Neuron (in vitro differentiated cells): ENCODE data around the gene SNX15.

Experiments used
- H2AFZ ChIP-seq: one replicate; pipeline ENCODE4 v1.6.1; 2013; ENCODE audit warnings: low read depth, mild to moderate bottlenecking, inconsistent platforms, low read length, moderate library complexity
- H3K27me3 ChIP-seq: one replicate; pipeline ENCODE4 v1.6.1; 2013; ENCODE audit warnings: low read length; ENCODE audit not compliant: insufficient read depth
- H3K36me3 ChIP-seq: one replicate; pipeline ENCODE4 v1.6.1; 2013; ENCODE audit warnings: low read length; ENCODE audit not compliant: insufficient read depth
- H3K4me1 ChIP-seq: one replicate; pipeline ENCODE4 v1.6.1; 2013; ENCODE audit warnings: low read length; ENCODE audit not compliant: insufficient read depth
- H3K4me3 ChIP-seq: 2 replicates; pipeline ENCODE4 v1.5.1; 2013; ENCODE audit warnings: mild to moderate bottlenecking, low read length, moderate library complexity
- H3K9me3 ChIP-seq: one replicate; pipeline ENCODE4 v1.6.1; 2013; ENCODE audit warnings: low read length

Gene SNX15

DNA sequence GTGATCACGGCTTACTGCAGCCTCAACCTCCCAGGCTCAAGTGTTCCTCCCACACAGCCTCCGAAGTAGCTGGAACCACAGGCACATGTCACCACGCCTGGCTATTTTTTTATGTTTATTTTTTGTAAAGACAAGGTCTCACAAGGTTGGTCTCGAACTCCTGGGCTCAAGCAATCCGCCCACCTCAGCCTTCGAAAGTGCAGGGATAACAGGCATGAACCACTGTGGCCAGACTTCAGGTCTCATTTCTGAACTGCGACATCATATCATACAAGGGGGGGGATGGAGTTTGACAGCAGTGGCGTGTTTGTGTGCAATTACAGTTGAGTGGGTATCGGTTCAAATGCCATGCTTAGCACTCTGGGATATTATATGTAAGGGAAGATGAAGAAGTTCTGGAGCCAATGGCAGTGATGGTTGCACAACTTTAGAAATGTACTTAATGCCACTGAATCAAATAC is 24.2 kb downstream of the SNX15 start:
- no peaks in the 10 kb centered on the region for H3K4me1 ChIP-seq
- no peaks in the 10 kb centered on the region for H3K9me3 ChIP-seq
- no peaks in the 10 kb centered on the region for H3K36me3 ChIP-seq
- peaks cover 9% of the 10 kb centered on the region for H3K27me3 ChIP-seq
- no peak overlapping the region for H3K4me3 ChIP-seq
- no peak overlapping the region for H2AFZ ChIP-seq

- Histone ChIP-seq H2AFZ (no peak overlapping the region), H3K36me3 (no peaks in the 10 kb centered on the region), H3K9me3 (no peaks in the 10 kb centered on the region), H3K4me3 (no peak overlapping the region), H3K27me3 (peaks cover 9% of the 10 kb centered on the region), H3K4me1 (no peaks in the 10 kb centered on the region)
These were observed 26.7 kb downstream of the SNX15 start for GRCh38 chr11:65053827-65054508.

- no peaks in the 10 kb centered on the region for H3K4me1 ChIP-seq
- H2AFZ ChIP-seq: no peak overlapping the region
- peaks cover 9% of the 10 kb centered on the region for H3K27me3 ChIP-seq
- H3K4me3 ChIP-seq: no peak overlapping the region
- H3K36me3 ChIP-seq: no peaks in the 10 kb centered on the region
- H3K9me3 ChIP-seq: no peaks in the 10 kb centered on the region
These were observed 28.3 kb downstream of the SNX15 start for GRCh38 chr11:65055538-65055937.

GRCh38 chr11:65056999-65057398 is 29.8 kb downstream of the SNX15 start:
- Histone ChIP-seq H3K4me1 (no peaks in the 10 kb centered on the region), H3K9me3 (no peaks in the 10 kb centered on the region), H3K4me3 (no peak overlapping the region), H3K36me3 (no peaks in the 10 kb centered on the region), H2AFZ (no peak overlapping the region), H3K27me3 (peaks cover 9% of the 10 kb centered on the region)

GRCh38 chr11:65057526-65057925 is 30.3 kb downstream of the SNX15 start:
- Histone ChIP-seq H2AFZ (no peak overlapping the region), H3K36me3 (no peaks in the 10 kb centered on the region), H3K4me1 (no peaks in the 10 kb centered on the region), H3K9me3 (no peaks in the 10 kb centered on the region), H3K27me3 (peaks cover 8% of the 10 kb centered on the region), H3K4me3 (no peak overlapping the region)

DNA sequence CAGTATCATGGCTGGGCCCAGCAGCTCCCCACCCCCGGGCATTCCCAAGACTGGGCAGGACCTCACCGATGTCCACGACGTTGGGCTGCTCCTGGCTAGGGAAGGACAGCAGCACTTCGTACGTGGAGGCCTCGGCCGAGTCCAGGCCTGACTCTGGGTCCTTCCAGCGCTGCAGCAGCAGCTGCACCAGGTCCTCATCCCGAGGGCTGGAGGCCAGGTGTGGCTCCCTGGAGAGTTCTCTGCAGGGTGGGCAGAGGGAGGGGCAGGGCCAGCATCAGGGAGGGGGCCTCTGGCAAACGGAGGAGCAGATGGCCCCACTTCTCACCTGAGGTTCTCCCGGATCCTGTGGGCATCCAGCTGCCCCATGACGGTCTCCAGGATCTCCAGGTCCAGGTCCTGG is 30.8 kb downstream of the SNX15 start:
- no peaks in the 10 kb centered on the region for H3K36me3 ChIP-seq
- H3K4me3 ChIP-seq: no peak overlapping the region
- peaks cover 6% of the 10 kb centered on the region for H3K27me3 ChIP-seq
- H3K9me3 ChIP-seq: no peaks in the 10 kb centered on the region
- H3K4me1 ChIP-seq: no peaks in the 10 kb centered on the region
- H2AFZ ChIP-seq: no peak overlapping the region

DNA sequence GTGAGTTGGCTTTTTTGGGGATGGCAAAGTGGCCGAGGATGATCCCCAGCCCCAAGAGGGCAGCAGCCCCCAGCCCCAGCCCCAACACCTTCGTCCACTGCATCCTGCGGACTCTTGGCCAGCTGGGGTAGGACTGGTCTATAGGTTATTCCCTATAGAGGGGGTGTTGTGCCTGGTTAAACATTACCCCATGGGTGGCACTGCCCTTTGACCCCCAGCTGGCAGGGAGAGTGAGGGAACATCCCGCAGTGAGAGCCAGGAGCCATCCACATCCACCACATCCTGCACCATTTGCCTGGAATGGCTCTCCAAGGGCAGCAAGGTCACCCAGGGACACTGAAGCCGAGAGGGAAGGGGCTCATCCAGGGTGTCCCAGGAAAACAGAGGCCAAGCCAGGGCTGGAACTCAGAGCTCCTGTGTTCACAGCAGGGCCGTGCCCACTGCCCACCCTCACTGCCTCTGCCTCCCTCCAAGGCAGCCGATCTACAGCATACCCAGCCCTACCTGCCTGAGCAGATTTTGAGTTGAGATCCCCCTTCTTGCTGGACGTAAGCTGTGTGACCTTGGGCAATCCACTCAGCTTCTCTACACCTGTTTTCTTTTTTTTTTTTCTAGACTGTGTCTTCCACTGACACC is 31.3 kb downstream of the SNX15 start, which contains the start of gene NAALADL1:
Gene NAALADL1, minus strand, starts transcription at position 135 of the 636 bp plus-strand sequence. Its CDS starts 32 bp downstream, at position 103.
- Histone ChIP-seq H3K4me1 (no peaks in the 10 kb centered on the region), H3K4me3 (no peak within 1 kb of the TSS), H3K9me3 (no peaks in the 10 kb centered on the region), H3K27me3 (peaks cover 2% of the 10 kb centered on the region), H3K36me3 (no peaks in the 10 kb centered on the region), H2AFZ (no peak within 1 kb of the TSS)

DNA sequence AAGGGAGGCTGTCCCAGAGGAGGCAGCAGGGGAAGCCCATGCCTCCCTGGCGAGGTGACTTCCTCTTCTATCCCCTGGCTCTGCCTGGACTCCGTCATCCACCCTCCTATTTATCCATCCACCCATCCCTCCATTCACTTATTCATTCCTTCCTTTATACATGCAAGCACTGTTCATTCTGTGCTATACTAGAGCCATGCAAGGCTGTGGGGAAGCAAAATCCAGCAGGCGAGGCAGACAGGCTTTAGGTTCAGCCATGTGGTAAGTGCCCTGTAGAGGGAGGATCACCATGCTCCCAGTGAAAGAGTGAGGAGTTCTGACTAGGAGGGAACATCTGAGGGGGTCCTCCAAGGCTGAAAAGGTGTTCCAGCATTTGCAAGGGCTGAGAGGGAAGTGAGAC is 32.3 kb downstream of the SNX15 start:
- H3K27me3 ChIP-seq: no peaks in the 10 kb centered on the region
- H3K9me3 ChIP-seq: no peaks in the 10 kb centered on the region
- H2AFZ ChIP-seq: no peak overlapping the region
- H3K36me3 ChIP-seq: no peaks in the 10 kb centered on the region
- no peak overlapping the region for H3K4me3 ChIP-seq
- H3K4me1 ChIP-seq: no peaks in the 10 kb centered on the region

- no peak overlapping the region for H3K4me3 ChIP-seq
- H3K27me3 ChIP-seq: no peaks in the 10 kb centered on the region
- H3K9me3 ChIP-seq: no peaks in the 10 kb centered on the region
- no peaks in the 10 kb centered on the region for H3K4me1 ChIP-seq
- no peak overlapping the region for H2AFZ ChIP-seq
- H3K36me3 ChIP-seq: no peaks in the 10 kb centered on the region
These were observed 33.0 kb downstream of the SNX15 start for GRCh38 chr11:65059959-65060824.

DNA sequence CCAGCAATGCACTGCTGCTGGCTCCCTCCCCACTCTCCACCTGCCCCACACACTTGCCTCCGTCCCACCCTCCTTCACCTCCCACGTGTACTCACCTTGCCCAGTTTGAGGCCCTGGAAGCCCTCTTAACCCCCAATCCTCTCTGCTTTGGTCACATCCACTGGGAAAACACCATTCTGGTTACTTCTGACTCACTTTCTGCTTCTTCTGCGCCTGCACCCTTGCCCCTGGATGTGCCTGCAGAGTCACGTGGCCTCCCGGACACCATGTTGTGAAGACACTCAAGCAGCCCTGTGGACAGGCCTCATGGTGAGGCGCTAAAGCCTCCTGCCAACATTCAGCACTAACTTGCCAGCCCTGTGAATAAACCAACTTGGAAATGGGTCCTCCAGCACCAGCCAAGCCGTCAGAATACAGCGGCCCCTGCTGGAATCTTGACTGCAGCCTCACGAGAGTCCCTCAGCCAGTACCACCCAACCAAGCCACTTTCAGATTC is 33.7 kb downstream of the SNX15 start:
- Histone ChIP-seq H3K36me3 (no peaks in the 10 kb centered on the region), H3K27me3 (no peaks in the 10 kb centered on the region), H3K4me3 (no peak overlapping the region), H3K9me3 (no peaks in the 10 kb centered on the region), H2AFZ (no peak overlapping the region), H3K4me1 (no peaks in the 10 kb centered on the region)

- Histone ChIP-seq H3K4me1 (peaks cover 3% of the 10 kb centered on the region), H3K9me3 (no peaks in the 10 kb centered on the region), H3K27me3 (no peaks in the 10 kb centered on the region), H3K36me3 (no peaks in the 10 kb centered on the region), H2AFZ (no peak overlapping the region), H3K4me3 (no peak overlapping the region)
These were observed 36.3 kb downstream of the SNX15 start for GRCh38 chr11:65063532-65063931.

DNA sequence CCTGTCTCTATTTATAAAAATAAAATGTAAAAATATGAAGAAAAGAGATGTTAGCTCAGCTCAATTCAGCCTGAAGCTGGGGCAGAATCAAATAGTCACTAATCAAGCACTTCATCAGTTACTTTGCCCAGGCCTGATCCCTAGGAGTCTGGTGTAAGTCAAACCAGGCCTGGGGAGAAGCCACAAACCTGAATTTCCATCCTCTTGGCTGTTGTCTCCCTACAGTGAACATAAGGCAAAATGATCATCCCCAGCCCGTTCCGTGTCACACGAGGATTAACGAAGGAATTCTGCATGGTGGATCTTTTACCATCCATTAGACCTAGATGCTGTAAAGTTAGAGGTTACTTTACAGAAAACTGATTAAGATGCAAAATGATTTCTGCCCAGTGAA is 37.6 kb downstream of the SNX15 start:
- H3K9me3 ChIP-seq: no peaks in the 10 kb centered on the region
- H3K27me3 ChIP-seq: no peaks in the 10 kb centered on the region
- H3K4me1 ChIP-seq: peaks cover 3% of the 10 kb centered on the region
- no peaks in the 10 kb centered on the region for H3K36me3 ChIP-seq
- no peak overlapping the region for H3K4me3 ChIP-seq
- H2AFZ ChIP-seq: no peak overlapping the region

DNA sequence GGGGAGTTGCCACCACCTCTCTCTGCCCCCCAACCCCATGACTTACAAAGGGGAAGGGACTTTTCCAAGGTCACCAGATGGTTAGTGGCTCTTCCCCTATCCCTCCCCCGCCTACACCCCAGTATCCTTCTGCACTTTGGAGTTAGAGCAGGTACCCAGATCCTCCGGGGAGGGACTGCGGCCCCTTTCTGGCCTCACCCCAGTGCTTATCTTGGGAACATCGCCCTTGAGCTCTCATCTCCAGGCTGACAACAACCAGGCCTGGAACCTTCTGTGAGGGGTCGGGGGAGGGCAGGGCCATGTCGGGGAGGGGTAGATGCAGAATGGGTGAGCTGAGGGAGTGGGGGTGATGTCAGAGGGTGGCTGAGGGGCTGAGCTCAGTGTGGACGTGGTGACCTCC is 38.6 kb downstream of the SNX15 start:
- Histone ChIP-seq H3K4me1 (peaks cover 3% of the 10 kb centered on the region), H3K9me3 (no peaks in the 10 kb centered on the region), H3K27me3 (no peaks in the 10 kb centered on the region), H3K36me3 (no peaks in the 10 kb centered on the region), H2AFZ (no peak overlapping the region), H3K4me3 (no peak overlapping the region)
